GM19193 (cell line): Measurements from ENCODE around the gene CNPY3.

Source experiments
- POLR2A ChIP-seq: IDR thresholded peaks from 4 replicates; pipeline ENCODE4 v1.6.1; 2011; ENCODE audit not compliant: insufficient read depth, insufficient read length; ENCODE audit errors: extremely low read depth

The CNPY3 gene

GRCh38 chr6:42952389-42952788 lies 23.1 kb downstream of the CNPY3 start:
- TF ChIP-seq POLR2A, result no peak

DNA sequence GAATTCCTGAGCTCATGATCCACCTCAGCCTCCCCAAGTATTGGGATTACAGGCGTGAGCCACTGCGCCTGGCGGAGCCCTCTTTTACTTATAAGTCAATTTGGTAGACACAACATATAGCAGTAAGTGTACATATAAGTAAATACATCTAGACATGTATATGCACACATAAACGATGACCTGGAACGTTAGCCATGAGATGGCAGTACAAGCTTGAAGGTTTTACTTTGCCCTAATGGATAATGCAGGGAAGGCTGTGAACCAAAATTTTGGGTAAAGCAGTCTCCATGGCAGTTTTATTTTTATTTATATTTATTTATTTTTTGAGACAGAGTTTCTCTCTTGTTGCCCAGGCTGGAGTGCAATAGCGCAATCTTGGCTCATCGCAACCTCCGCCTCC lies 28.8 kb downstream of the CNPY3 start:
- TF ChIP-seq POLR2A, result no peak

DNA sequence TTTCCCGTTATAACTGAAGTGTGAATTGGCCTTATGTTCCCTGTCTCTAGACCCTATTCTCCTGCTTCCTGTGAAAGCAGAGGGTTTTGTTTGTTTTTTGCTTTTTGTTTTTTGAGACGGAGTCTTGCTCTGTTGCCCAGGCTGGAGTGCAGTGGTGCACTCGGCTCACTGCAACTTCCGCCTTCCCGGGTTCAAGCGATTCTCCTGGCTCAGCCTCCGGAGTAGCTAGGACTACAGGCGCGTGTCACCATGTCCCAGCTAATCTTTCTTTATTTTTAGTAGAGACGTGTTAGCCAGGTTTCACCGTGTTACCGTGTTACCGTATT lies 30.6 kb downstream of the CNPY3 start:
- no peak for TF ChIP-seq POLR2A

- TF ChIP-seq POLR2A, result no peak
These were observed 31.2 kb downstream of the CNPY3 start, which contains the start of gene GNMT for GRCh38 chr6:42960243-42961019. Gene GNMT (plus strand): TSS chr6:42960754. CDS start chr6:42960768, 14 bp downstream.

GRCh38 chr6:42961020-42961470 lies 31.8 kb downstream of the CNPY3 start:
- TF ChIP-seq POLR2A, result no peak

GRCh38 chr6:42962096-42962495 lies 32.8 kb downstream of the CNPY3 start:
- no peak for TF ChIP-seq POLR2A

- no peak for TF ChIP-seq POLR2A
These were observed 33.4 kb downstream of the CNPY3 start for GRCh38 chr6:42962502-42963178.

- no peak for TF ChIP-seq POLR2A
These were observed 34.0 kb downstream of the CNPY3 start for GRCh38 chr6:42963179-42963854.

DNA sequence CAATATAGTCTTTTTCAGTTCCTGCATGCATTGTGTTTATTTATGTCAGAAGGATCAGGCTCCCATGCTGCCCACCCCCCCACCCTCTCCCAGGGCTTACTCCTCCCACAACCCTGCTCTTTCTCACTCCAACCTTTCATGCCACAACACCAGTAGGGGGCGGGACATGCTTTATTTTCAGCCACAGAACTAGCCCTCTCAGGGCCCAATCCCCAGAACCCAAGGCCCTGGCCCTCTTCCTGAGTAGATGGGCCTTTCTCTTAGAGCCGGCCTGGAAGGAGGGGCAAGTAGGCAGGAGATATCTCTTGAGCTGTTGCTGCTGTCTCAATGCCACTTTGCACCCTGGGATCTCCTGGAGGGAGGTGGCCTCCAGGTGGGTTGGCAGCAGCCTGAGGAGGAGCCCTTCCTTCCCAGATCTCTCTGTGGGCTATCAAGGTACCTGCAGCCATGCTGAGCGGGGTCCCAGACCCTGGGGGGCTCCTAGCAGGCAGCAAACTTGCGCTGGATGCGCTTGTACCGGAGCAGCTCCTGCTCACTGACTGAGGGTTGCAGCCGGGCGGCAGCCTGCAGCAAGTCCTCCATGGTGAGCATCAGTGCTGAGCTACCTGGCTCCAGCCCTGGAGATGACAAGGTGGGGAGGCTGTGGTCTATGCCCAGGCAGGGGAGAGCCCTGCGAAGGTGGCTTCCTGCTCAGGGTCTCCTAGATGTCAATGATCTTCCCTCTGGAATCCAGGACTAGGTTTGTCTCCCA lies 34.8 kb downstream of the CNPY3 start:
- no peak for TF ChIP-seq POLR2A

DNA sequence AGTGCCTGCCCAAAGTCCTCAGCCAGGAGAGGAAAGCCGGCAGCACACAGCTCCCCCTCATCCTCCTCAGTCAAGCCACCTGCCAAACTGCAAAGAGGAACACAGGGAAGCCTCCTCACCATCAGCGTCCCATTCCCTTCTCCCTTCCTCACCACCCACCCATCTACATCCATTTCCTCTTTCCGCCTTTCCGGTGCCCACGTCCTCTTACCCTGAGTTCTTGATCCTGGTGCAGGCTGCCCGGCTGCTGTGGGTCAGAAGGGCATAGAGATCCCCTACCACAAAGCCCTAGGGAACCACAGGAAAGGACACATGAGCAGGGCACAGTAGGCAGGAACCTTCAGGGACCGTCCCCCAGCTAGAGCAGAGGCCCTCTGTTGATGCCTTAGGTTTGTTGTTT lies 37.3 kb downstream of the CNPY3 start:
- no peak for TF ChIP-seq POLR2A

DNA sequence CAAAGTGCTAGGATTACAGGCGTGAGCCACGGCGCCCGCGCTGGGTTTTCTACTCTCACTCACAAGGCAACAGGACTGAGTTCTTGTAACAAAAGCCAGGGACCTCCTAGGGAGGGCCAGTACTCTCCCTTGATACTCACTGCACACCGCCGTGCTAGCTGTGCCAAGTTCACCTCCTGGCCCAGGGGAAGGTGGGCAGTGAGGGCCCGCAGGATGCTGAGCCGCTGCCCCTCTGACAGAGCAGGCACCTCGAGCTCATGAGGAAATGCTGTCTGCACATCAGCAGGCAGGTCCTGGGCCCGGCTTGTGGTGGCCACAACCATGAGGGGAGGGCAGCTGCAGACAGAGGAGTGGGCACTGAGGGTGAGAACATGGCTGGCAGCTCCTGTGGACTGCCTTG lies 37.9 kb downstream of the CNPY3 start:
- no peak for TF ChIP-seq POLR2A

DNA sequence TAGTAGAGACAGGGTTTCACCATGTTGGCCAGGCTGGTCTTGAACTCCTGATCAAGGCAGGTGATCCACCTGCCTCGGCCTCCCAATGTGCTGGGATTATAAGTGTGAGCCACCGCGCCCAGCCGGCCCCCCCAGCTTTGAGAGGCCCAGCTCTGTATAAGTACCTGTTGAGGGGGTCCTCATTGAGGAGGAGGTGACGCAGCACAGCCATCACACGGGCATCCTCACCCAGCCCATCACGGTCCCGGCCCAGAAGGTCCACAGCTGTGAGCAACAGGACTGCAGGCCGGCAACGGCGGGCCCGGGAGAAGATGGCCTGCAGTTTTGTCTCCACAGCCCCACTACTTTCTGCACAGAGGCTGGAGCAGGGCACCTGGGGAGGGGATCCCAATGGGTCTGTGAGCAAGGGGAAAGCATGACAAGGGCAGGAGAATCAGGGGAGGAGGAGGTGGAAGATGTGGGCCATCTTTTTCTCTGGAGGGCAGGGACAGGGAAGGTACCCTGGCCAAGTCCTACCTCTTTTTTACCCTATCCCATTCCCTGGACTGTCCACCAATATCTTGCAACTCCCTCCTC lies 38.9 kb downstream of the CNPY3 start:
- TF ChIP-seq POLR2A, result no peak

GRCh38 chr6:42968783-42969182 lies 39.5 kb downstream of the CNPY3 start:
- no peak for TF ChIP-seq POLR2A

DNA sequence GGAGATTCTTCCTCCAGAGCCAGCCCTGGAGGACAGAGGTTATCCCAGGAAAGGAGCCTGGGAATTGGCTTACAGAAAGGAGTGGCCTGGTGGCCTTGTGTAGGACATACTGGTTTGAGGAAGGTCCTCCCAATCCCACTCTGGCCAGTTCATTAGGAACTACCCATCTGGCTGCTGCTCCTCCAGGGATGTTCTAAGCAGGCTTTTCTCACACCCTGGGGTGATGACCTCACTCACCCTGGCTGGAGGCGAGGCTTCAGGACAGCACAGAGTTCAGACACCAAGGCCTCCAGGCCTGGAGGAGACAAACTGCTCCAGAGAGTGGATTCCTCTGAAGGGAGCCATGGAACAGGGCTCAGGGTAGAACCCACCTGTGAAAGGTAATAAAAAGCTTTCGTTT lies 40.2 kb downstream of the CNPY3 start:
- TF ChIP-seq POLR2A, result no peak

DNA sequence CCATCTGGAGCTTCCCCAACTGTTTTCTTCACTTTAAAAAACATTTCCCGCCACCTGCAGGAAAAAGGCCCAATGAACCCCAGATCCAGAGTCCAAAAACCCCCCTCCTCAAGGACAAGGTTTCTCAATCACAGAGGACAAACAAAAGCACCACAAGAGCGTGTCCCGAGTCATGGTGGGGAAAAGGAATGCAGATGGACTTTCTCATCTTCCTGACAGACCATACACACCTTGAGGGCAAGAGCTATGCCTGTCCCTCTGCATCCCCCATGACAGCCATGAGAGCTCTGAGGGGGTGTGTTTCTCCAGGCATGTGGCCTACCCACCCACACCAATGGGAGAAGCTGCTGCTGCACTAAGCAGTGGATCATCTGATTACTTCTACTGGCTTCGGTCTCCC lies 40.7 kb downstream of the CNPY3 start:
- TF ChIP-seq POLR2A, result no peak
